Stromal cell of bone marrow (primary cell): ENCODE data around the gene KCNIP4.
"Not testable (repeated sequence)": the region's sequence is repeated elsewhere in the genome, so short reads cannot be mapped to it uniquely, and the experiment has no call there.

Experiments used
- DNase-seq: peaks from one replicate; pipeline ENCODE4 v3.0.0-alpha.2; 2012; ENCODE audit warnings: low read depth

Gene KCNIP4

GRCh38 chr4:20847124-20847747, 1101.3 kb downstream of the KCNIP4 start:
- DNase-seq, result no peak

DNA sequence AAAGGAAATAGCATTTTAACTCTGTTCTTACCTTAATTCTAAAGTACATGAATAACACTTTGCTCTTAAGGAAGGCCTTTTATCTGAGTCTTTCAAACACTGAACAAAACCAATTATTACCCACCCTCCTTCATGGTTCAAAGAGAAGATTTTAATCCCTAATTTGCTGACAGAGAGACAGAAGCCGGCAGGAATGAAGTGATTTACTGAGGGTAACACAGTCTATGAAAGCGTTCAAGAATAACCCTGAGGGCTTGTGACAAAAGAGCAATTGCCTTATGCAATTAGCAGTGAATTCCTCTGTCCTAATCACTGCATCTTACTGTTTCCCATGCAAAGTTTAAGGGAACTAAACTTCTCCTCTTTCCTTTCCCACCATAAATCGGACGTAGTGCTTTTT, 1104.3 kb downstream of the KCNIP4 start:
- DNase-seq, result no peak

GRCh38 chr4:20840648-20841190, 1107.9 kb downstream of the KCNIP4 start:
- DNase-seq, result no peak

DNA sequence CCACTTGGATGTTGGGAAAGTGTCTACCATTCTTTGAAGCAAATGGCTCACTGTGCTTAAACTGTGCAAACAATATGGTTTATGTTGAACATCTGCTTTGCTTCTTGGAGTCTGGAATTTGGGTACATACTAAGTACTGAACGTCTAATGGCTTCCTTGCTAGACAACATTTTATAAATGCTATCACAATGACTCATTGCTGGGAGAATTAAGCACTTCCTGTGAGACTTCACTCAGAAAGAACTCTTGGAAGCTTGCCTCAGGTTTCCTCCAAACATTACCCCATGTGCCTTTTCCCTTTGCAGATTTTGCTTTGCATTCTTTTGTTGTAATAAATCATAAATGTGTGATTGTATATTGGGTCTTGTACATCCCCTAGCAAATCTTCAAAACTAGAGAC, 1108.6 kb downstream of the KCNIP4 start:
- DNase-seq, result no peak

GRCh38 chr4:20838476-20838875, 1110.1 kb downstream of the KCNIP4 start:
- DNase-seq, result no peak

GRCh38 chr4:20832826-20833225, 1115.7 kb downstream of the KCNIP4 start:
- DNase-seq, result peak; percentile 24

GRCh38 chr4:20831746-20832145, 1116.8 kb downstream of the KCNIP4 start:
- DNase-seq, result no peak

GRCh38 chr4:20829617-20830357, 1118.8 kb downstream of the KCNIP4 start:
- no peak for DNase-seq

- DNase-seq, result no peak
Measured at GRCh38 chr4:20825505-20825904, 1123.1 kb downstream of the KCNIP4 start.

DNA sequence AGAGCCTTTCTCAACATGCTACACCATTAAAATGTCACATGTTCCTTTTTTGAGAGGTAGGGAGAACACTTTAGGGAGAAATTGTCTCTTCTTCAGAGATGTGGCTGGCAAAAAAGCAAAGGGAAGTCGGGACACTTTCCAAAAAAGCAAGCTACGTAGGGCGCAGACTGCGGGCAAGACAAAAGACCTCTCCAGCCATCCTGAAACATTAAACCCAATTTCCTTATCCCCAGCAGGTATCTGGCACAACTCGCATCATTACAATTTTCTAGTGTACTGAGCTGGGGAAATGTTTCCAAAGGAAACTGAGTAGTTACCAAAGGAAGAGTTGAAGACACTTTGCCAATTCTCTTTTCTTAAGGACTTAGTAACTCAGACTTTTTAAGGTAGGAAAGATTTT, 1132.3 kb downstream of the KCNIP4 start:
- no peak for DNase-seq

DNA sequence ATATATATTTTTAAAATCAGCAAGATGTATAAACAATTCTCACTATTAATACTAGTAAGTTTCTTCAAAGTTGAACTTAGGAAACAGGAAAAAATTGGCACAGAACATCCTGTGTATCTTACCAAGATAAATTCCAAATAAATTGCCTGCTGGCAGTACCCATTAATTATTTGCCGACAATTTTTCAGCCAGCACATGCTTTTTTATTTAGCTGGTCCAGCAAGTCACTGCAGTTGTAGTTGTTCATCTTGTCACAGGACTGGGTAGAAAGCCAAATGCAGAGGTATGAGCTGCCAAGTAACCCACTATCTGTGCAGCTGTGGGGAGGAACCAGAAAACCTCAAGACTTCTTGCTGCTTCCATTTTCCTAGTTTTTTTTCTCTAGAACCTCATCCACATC, 1134.9 kb downstream of the KCNIP4 start:
- no peak for DNase-seq

DNA sequence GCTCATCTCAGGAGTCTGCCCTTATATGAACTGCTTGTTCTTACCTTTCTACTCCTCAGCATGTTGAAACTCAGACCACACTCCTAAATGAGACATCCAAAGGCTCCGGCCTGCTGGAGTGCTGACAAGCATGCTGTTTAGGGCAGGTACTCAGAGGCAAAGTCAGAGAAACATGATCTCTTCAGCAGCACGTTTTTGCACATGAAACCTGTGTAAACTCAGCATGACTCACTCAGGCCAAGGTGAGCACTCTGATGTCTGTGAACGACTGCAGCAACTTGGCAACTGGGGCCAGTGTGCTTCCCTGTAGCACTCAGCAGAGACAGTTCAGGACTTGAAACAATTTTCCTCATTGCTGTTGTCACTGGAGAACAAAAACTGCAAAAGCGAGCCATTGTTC, 1138.8 kb downstream of the KCNIP4 start:
- DNase-seq, result no peak

GRCh38 chr4:20805716-20806115, 1142.9 kb downstream of the KCNIP4 start:
- DNase-seq, result no peak

- no peak for DNase-seq
Measured at GRCh38 chr4:20787940-20788665, 1160.5 kb downstream of the KCNIP4 start.

DNA sequence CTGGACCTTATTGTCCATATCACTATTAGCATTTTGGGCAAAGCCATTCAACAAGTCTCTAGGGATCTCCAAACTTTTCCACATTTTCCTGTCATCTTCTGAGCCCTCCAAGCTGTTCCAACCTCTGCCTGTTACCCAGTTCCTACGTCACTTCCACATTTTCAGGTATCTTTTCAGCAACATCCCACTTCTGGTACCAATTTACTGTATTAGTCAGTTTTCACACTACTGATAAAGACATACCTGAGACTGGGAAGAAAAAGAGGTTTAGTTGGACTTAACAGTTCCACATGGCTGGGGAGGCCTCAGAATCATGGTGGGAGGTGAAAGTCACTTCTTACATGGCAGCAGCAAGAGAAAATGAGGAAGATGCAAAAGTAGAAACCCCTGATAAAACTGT, 1165.4 kb downstream of the KCNIP4 start:
- not testable (repeated sequence) for DNase-seq

GRCh38 chr4:20778896-20779295, 1169.7 kb downstream of the KCNIP4 start:
- no peak for DNase-seq

DNA sequence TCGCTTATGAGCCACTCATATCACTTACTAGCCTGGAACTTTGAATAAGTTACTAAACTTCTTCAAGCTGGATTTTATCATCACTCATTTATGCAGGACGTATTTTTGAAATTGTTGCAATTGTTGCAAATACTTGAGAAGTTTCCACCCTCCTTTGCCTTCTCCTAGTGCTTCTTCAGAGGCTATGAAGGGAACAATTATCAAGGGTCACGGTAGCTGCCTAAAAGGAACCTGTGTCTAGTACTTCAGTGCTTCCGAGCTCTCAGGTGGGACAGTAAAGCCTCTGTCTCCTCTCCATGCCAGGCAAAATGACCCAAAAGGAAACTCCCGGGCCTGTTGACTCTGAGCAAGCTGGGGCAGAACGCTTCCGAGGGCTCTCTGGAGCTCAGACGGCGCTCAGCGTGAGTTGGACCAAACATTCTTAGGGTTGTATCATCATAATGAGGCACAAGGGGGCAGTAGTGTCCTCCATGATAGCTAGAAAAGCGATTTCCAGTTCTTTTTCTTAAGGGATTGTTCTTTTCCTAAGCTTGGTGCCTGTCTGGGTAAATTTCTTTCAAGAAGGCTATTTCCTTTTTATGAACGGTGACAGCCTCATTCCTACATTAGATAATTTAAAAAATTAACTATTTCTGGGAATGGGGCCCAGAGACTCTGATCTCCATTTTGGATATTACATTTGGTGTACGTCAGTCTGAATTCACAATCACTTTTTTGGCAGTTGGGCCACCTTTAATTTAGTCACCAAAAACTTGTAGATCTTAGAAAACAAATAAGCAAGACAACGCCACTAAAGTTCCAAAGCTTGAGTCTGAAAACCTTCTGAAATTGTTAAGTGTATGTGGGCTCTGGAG, 1175.2 kb downstream of the KCNIP4 start:
- DNase-seq, result peak; percentile 36

DNA sequence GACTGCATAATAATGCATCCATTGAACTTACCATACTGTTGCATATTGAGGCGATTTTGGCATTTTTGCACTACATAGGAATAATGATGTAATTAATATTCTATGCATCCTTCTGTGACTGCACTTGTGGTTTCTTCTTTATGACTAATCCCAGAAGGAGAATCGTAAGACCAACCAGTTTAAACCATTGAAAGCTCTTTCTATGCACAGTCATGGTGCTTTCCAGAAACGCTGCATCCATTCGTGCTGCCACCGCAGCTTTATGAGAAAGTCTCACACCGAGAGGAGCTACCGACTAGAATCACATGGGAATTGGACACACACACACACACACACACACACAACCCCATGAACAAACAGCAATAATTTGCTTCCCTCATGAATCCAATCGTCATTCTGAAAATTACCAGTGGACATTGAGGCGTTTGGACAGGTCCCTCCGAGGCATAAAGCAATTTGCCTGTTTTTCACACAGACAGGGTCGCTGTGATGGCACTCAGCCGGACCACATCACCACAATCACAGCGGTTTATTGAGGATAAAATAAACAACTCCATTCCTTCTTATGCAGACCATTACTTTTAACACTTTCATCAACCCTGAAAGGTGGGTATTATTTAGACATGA, 1184.1 kb downstream of the KCNIP4 start:
- no peak for DNase-seq

GRCh38 chr4:20761826-20762225, 1186.7 kb downstream of the KCNIP4 start:
- no peak for DNase-seq

DNA sequence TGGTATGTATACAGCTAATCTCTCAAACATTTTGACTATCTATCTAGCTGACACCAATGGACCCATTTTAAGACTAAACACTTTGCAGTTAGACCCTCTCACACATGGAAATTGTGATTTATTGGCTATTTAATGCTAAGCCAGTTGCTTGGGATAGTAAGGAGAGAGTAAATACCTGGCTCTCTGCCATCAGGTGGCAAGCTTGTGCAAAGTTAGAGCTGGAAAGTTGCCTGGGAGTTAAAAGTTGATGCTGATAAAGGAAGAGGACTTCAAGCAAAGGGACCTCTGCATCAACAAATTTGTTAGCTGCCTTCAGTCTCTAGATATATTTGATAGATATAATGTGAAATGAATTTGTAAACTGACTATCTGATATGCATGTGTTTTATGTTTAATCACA, 1187.2 kb downstream of the KCNIP4 start:
- no peak for DNase-seq

- DNase-seq, result no peak
Measured at GRCh38 chr4:20760053-20760452, 1188.5 kb downstream of the KCNIP4 start.

- no peak for DNase-seq
Measured at GRCh38 chr4:20754036-20754435, 1194.5 kb downstream of the KCNIP4 start.
